ENCODE measurements around the gene SLC25A52. TPM values are rescaled to one million over a fixed set of nuclear protein-coding genes. Genes with fewer than 3 reads are reported as not detected.

The SLC25A52 gene
- total RNA-seq, 1 donor from 2014 or later, result not detected

- Mint-ChIP-seq H3K4me3 (no peak overlapping the region), H3K27me3 (ENCODE audit: low read depth) (no peaks in the 10 kb centered on the region), H3K9me3 (peaks cover 9% of the 10 kb centered on the region), H3K4me1 (no peaks in the 10 kb centered on the region), H3K27ac (ENCODE audit: unreplicated experiment) (no peak overlapping the region), H3K36me3 (ENCODE audit: low read depth) (peaks cover 9% of the 10 kb centered on the region)
- no peak for TF ChIP-seq CTCF (conservative IDR thresholded peaks at IDR 0.05)
- DNase-seq (ENCODE audit: low read depth, low spot score), result no peak
Measured at GRCh38 chr18:31718386-31718785, 42.3 kb downstream of the SLC25A52 start.

GRCh38 chr18:31716362-31716761 is 44.3 kb downstream of the SLC25A52 start:
- Mint-ChIP-seq H3K9me3 (peaks cover 9% of the 10 kb centered on the region), H3K4me1 (no peaks in the 10 kb centered on the region), H3K4me3 (no peak overlapping the region), H3K27me3 (ENCODE audit: low read depth) (no peaks in the 10 kb centered on the region), H3K27ac (ENCODE audit: unreplicated experiment) (no peak overlapping the region), H3K36me3 (ENCODE audit: low read depth) (peaks cover 9% of the 10 kb centered on the region)
- no peak for TF ChIP-seq CTCF (conservative IDR thresholded peaks at IDR 0.05)
- no peak for DNase-seq (ENCODE audit: low read depth, low spot score)

- Mint-ChIP-seq H3K27me3 (ENCODE audit: low read depth) (no peaks in the 10 kb centered on the region), H3K27ac (ENCODE audit: unreplicated experiment) (no peak overlapping the region), H3K36me3 (ENCODE audit: low read depth) (no peaks in the 10 kb centered on the region), H3K4me3 (no peak overlapping the region), H3K9me3 (no peaks in the 10 kb centered on the region), H3K4me1 (no peaks in the 10 kb centered on the region)
- no peak for DNase-seq (ENCODE audit: low read depth, low spot score)
- no peak for TF ChIP-seq CTCF (conservative IDR thresholded peaks at IDR 0.05)
Measured at GRCh38 chr18:31711365-31712172, 49.1 kb downstream of the SLC25A52 start.

GRCh38 chr18:31710826-31711225 is 49.9 kb downstream of the SLC25A52 start:
- H3K27ac Mint-ChIP-seq (ENCODE audit: unreplicated experiment), result no peak overlapping the region
- no peak for TF ChIP-seq CTCF (conservative IDR thresholded peaks at IDR 0.05)

More at GRCh38 chr18:31710826-31711225, 49.9 kb downstream of the SLC25A52 start:
- DNase-seq (ENCODE audit: low read depth, low spot score), result no peak
- Mint-ChIP-seq H3K4me1 (no peaks in the 10 kb centered on the region), H3K27me3 (ENCODE audit: low read depth) (no peaks in the 10 kb centered on the region), H3K36me3 (ENCODE audit: low read depth) (no peaks in the 10 kb centered on the region), H3K9me3 (no peaks in the 10 kb centered on the region), H3K4me3 (no peak overlapping the region)

Other genes starting within 250 kb of the SLC25A52 start
- gene TTR, start 169.0 kb downstream of the SLC25A52 start, total RNA-seq, result not detected in 2 replicates
- gene B4GALT6, start 76.3 kb downstream of the SLC25A52 start, total RNA-seq, result 40.0 and 43.4 TPM in 2 replicates
- 27.7 and 31.2 TPM in 2 replicates for gene TRAPPC8, start 182.2 kb upstream of the SLC25A52 start, total RNA-seq